GM21737 (cell line): ENCODE data around the gene PCSK7.

Experiments
- ATAC-seq: cut with Tn5 transposase; IDR thresholded peaks from one replicate; pipeline ENCODE4 v1.9.1; 2021; ENCODE audit warnings: mild to moderate bottlenecking, moderate library complexity; ENCODE audit not compliant: unreplicated experiment

PCSK7 gene

GRCh38 chr11:117199053-117199915, 32.6 kb downstream of the PCSK7 start, which contains the start of gene TAGLN:
TAGLN (plus strand) TSS chr11:117199370; CDS start chr11:117203014, 3,644 bp downstream.
- ATAC-seq: no peak

GRCh38 chr11:117198613-117199012, 33.3 kb downstream of the PCSK7 start:
- ATAC-seq: no peak

- no peak for ATAC-seq
Measured at GRCh38 chr11:117197516-117198456, 34.1 kb downstream of the PCSK7 start.

- no peak for ATAC-seq
Measured at GRCh38 chr11:117197006-117197405, 34.9 kb downstream of the PCSK7 start.

- no peak for ATAC-seq
Measured at GRCh38 chr11:117195761-117196160, 36.1 kb downstream of the PCSK7 start.

- ATAC-seq: no peak
Measured at GRCh38 chr11:117195258-117195657, 36.6 kb downstream of the PCSK7 start.

- ATAC-seq: no peak
Measured at GRCh38 chr11:117194267-117194666, 37.6 kb downstream of the PCSK7 start.

- ATAC-seq: no peak
Measured at GRCh38 chr11:117193130-117194020, 38.5 kb downstream of the PCSK7 start.

- no peak for ATAC-seq
Measured at GRCh38 chr11:117192401-117192875, 39.4 kb downstream of the PCSK7 start.

GRCh38 chr11:117191680-117192400, 40.0 kb downstream of the PCSK7 start:
- no peak for ATAC-seq

- ATAC-seq: no peak
Measured at GRCh38 chr11:117189941-117190544, 41.8 kb downstream of the PCSK7 start.

- ATAC-seq: no peak
Measured at GRCh38 chr11:117189191-117189940, 42.5 kb downstream of the PCSK7 start.

GRCh38 chr11:117188620-117189081, 43.2 kb downstream of the PCSK7 start:
- ATAC-seq: no peak

GRCh38 chr11:117187799-117188481, 43.9 kb downstream of the PCSK7 start:
- ATAC-seq: no peak

GRCh38 chr11:117187428-117187798, 44.5 kb downstream of the PCSK7 start:
- ATAC-seq: no peak

GRCh38 chr11:117187007-117187406, 44.9 kb downstream of the PCSK7 start:
- ATAC-seq: no peak

- no peak for ATAC-seq
Measured at GRCh38 chr11:117186431-117186761, 45.5 kb downstream of the PCSK7 start.
